ENCODE results near the gene BMPR1A. TPM values are rescaled to one million over a fixed set of nuclear protein-coding genes. Genes with fewer than 3 reads are reported as not detected.

BMPR1A gene
- total RNA-seq, 4 donors from 2014 or later, result 72.7 to 89.5 (median 84.2) TPM

DNA sequence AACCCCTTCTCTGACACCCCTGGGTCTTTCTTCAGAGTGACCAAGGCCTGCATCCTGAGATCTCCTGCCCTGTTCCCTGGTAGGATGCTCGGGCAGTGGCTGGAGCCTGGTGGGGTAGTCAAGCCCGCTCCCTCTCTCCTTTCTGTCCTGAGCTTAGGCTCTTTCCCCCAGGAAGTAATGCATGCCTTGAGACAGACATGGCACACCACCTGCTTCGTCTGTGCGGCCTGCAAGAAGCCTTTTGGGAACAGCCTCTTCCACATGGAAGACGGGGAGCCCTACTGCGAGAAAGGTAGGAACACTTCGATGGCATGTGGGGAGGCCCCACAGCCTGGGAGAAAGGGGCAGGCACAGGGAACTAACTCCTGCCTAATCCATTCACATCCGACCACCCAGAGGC lies 37.9 kb upstream of the BMPR1A start:
- no peak overlapping the region for H3K4me3 ChIP-seq (replicated peaks in 1 of 3)
- H3K27ac ChIP-seq, result no peak overlapping the region
- no peaks in the 10 kb centered on the region for H3K9me3 ChIP-seq
- TF ChIP-seq, protein P1, sequence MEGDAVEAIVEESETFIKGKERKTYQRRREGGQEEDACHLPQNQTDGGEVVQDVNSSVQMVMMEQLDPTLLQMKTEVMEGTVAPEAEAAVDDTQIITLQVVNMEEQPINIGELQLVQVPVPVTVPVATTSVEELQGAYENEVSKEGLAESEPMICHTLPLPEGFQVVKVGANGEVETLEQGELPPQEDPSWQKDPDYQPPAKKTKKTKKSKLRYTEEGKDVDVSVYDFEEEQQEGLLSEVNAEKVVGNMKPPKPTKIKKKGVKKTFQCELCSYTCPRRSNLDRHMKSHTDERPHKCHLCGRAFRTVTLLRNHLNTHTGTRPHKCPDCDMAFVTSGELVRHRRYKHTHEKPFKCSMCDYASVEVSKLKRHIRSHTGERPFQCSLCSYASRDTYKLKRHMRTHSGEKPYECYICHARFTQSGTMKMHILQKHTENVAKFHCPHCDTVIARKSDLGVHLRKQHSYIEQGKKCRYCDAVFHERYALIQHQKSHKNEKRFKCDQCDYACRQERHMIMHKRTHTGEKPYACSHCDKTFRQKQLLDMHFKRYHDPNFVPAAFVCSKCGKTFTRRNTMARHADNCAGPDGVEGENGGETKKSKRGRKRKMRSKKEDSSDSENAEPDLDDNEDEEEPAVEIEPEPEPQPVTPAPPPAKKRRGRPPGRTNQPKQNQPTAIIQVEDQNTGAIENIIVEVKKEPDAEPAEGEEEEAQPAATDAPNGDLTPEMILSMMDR (IDR thresholded peaks at IDR 0.05), result no peak
- no peak for TF ChIP-seq POLR2A (IDR thresholded peaks at IDR 0.05)
- intact Hi-C loops (cut with DNase I), result no loop called here
- no peaks in the 10 kb centered on the region for H3K36me3 ChIP-seq
- H3K27me3 ChIP-seq, result no peaks in the 10 kb centered on the region
- H3K4me1 ChIP-seq, result peaks cover 4 to 5% of the 10 kb centered on the region in 2 donors
- no peak for DNase-seq
- 91 to 94% methylated on average over 8 of the region's 8 CpGs for WGBS, 2 donors

DNA sequence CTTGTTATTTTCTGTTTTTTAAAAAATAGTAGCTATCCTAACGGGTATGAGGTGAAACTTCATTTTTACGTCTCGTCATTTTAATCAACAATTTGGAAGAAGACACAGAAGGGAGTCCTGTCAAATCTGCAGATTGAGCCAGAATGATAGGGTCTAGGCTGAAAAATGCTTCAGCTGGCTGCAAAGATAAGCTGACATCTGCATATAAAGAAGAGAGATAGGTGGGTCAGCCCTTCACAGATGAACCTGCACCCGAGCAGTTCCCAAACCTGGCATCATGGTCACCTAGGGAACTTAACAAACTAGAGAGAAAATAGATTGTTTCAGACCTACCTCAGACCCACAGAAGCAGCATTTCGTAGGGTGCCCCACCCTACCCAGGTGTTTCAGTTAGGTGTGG lies 35.2 kb upstream of the BMPR1A start:
- H3K4me3 ChIP-seq (replicated peaks in 1 of 3), result no peak overlapping the region
- 87 to 92% methylated on average over 5 of the region's 5 CpGs for WGBS, 2 donors
- no peaks in the 10 kb centered on the region for H3K9me3 ChIP-seq
- H3K27me3 ChIP-seq, result no peaks in the 10 kb centered on the region
- intact Hi-C loops (cut with DNase I), result no loop called here
- TF ChIP-seq, protein P1 (IDR thresholded peaks at IDR 0.05), result no peak
- TF ChIP-seq POLR2A (IDR thresholded peaks at IDR 0.05), result no peak
- DNase-seq, result no peak
- H3K4me1 ChIP-seq, result peaks cover 5 to 8% of the 10 kb centered on the region in 2 donors
- H3K36me3 ChIP-seq, result no peaks in the 10 kb centered on the region
- no peak overlapping the region for H3K27ac ChIP-seq

DNA sequence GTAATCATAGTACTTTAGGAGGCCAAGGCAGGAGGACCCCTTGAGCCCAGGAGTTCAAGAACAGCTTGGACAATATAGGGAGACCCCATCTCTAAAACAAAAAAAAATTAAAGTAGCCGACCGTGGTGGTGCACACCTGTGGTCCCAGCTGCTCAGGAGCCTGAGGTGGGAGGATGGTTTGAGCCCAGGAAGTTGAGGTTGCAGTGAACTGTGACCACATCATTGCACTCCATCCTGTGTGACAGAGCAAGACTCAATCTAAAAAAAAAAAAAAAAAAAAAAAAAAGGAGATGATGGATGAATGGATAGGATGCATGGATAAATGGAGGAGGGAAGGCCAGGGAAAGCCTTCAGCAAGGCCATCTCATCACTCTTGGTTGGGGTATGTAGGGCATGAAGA lies 33.4 kb upstream of the BMPR1A start:
- Histone ChIP-seq H3K4me3 (replicated peaks in 1 of 3) (no peak overlapping the region), H3K9me3 (no peaks in the 10 kb centered on the region), H3K4me1 (peaks cover 5 to 8% of the 10 kb centered on the region in 2 donors), H3K36me3 (no peaks in the 10 kb centered on the region), H3K27ac (no peak overlapping the region), H3K27me3 (no peaks in the 10 kb centered on the region)
- 82 to 92% methylated on average over 2 of the region's 2 CpGs for WGBS, 2 donors
- intact Hi-C loops (cut with DNase I), result no loop called here
- no peak for DNase-seq
- TF ChIP-seq POLR2A (IDR thresholded peaks at IDR 0.05), result no peak
- TF ChIP-seq, protein P1 (IDR thresholded peaks at IDR 0.05), result no peak

DNA sequence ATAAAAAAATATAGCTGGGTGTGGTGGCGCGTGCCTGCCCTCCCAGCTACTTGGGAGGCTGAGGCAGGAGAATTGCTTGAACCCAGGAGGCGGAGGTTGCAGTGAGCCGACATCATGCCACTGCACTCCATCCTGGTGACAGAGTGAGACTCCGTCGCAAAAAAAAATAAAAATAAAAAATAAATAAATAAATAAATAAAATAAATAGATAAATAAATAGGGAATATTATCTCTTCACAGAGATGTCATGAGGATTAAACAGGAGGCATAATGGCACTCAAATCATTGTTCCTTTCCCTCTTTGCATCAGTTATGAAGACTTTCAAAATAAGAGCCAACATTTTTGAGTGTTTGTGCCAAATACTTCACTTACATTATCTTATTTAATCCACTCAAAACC lies 32.0 kb upstream of the BMPR1A start:
- H3K9me3 ChIP-seq, result no peaks in the 10 kb centered on the region
- peaks cover 5 to 12% of the 10 kb centered on the region in 2 donors for H3K4me1 ChIP-seq
- H3K36me3 ChIP-seq, result no peaks in the 10 kb centered on the region
- no peak overlapping the region for H3K27ac ChIP-seq
- intact Hi-C loops (cut with DNase I), result no loop called here
- WGBS, 2 donors, result 96 to 99% methylated on average over 6 of the region's 6 CpGs
- no peak for TF ChIP-seq POLR2A (IDR thresholded peaks at IDR 0.05)
- TF ChIP-seq, protein P1 (IDR thresholded peaks at IDR 0.05), result no peak
- DNase-seq, result no peak
- no peak overlapping the region for H3K4me3 ChIP-seq (replicated peaks in 1 of 3)
- no peaks in the 10 kb centered on the region for H3K27me3 ChIP-seq

DNA sequence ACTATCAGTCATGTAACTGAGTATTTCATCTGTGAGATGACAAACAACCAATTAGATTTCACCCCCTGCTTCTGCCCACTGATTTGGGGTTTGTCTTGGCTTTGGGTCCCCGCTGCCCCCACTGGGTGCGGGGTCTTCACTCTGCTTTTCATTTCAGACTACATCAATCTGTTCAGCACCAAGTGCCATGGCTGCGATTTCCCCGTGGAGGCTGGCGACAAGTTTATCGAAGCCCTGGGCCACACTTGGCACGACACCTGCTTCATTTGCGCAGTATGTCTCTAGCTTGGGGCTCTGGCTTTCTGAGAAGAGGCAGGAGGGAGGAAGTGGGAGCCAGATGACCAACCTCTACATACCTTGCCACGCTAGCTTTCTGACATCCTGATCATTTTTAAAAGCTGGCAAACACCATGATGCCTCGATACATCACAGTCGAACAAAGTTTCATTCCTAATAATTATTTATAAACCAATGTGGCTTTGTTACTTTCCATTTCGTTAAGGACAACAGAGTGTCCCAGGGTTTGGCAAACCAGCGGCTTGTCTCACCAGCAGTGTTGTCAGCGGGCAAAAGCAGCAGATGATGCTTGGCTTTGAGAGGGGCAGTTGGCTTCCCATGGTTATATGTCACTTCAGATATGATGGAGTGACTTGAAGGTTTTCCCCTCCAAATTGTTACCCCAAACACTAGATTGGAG lies 30.3 kb upstream of the BMPR1A start:
- TF ChIP-seq POLR2A (IDR thresholded peaks at IDR 0.05), result no peak
- TF ChIP-seq, protein P1 (IDR thresholded peaks at IDR 0.05), result no peak
- intact Hi-C loops (cut with DNase I), result no loop called here
- WGBS, 2 donors, result 93 to 95% methylated on average over 14 of the region's 14 CpGs
- no peaks in the 10 kb centered on the region for H3K27me3 ChIP-seq
- no peaks in the 10 kb centered on the region for H3K9me3 ChIP-seq
- DNase-seq, result no peak
- H3K4me1 ChIP-seq, result peaks cover 14 to 26% of the 10 kb centered on the region in 2 donors
- no peaks in the 10 kb centered on the region for H3K36me3 ChIP-seq
- no peak overlapping the region for H3K27ac ChIP-seq
- H3K4me3 ChIP-seq (replicated peaks in 1 of 3), result no peak overlapping the region
